Activated CD8-positive, alpha-beta memory T cell treated with anti-CD3 and anti-CD28 coated beads, Interleukin-2, amount 50 U/mL, for 1 hour (primary cell): Measurements from ENCODE around the gene KCNG1.
"Not testable (repeated sequence)": the region's sequence is repeated elsewhere in the genome, so short reads cannot be mapped to it uniquely, and the experiment has no call there.

Experiments used
- DNase-seq: peaks from one replicate; pipeline ENCODE4 v3.0.0-alpha.2; 2020; ENCODE audit errors: extremely low read depth

KCNG1 gene, protein sequence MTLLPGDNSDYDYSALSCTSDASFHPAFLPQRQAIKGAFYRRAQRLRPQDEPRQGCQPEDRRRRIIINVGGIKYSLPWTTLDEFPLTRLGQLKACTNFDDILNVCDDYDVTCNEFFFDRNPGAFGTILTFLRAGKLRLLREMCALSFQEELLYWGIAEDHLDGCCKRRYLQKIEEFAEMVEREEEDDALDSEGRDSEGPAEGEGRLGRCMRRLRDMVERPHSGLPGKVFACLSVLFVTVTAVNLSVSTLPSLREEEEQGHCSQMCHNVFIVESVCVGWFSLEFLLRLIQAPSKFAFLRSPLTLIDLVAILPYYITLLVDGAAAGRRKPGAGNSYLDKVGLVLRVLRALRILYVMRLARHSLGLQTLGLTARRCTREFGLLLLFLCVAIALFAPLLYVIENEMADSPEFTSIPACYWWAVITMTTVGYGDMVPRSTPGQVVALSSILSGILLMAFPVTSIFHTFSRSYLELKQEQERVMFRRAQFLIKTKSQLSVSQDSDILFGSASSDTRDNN

DNA sequence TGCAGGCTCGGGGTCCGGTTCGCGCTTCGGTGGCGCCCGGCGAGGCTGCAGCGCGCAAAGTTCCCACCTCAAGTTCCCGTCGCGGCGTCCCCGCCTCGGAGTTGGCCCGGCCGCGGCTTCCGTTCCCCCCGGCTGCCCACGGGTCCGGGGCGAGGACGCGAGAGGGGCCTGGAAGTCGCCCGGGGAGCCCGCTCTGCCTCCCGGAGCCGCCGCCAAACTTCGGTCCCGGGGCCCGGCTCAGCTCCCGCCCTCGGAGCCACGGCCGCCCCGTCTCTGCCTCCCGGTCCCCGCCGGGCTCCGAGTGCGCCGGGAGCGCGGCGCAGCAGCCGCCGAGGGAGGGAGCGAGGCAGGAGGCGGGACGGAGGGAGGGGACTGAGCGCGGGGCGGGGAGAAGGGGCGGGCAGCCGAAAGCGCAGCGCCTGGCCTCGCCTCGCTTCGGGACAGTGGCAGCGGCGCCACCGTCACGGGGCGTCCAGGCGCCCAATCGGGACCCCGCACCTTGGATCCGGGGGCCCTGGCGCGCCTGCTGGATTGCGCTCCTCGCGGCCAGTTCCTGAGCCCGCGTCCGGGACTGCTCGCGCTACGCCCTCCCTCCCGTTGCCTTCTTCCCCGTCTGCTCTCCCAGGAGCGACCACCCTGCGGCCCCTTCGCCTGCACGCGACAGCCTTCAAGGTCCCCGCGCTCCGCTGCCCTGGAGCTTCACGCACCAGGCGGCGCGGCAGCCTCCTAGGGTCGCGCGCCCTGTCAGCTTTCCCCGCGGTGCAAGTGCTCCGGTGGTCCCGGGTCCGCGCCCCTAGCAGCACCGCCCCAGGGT, at the start of gene KCNG1:
KCNG1 (minus strand) TSS at position 305 of the 814 bp plus-strand sequence. CDS start 12,769 bp downstream, outside the sequence.
- no peak for DNase-seq

GRCh38 chr20:51070621-51071020, 47.7 kb upstream of the KCNG1 start:
- DNase-seq = no peak

DNA sequence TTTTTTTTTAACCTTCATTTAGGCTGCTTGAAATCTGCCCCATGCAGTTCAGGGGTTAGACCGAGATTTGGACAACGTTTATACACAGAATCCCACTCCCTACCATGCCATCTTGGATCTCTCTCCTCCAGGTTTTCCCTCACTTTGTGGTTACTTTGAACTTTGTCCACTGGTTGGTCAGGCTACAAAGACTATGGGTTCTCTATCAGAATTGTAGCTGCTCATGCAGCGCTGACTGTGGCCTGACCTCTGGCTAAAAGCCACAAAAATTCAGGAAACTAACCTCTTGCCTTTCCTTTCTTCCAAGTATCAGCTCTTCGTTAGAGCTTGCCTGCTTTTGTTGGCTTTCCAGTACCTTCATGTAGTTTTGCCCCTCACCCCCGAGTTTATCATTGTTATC, 44.9 kb upstream of the KCNG1 start:
- DNase-seq = no peak

GRCh38 chr20:51065615-51066014, 42.7 kb upstream of the KCNG1 start:
- no peak for DNase-seq

DNA sequence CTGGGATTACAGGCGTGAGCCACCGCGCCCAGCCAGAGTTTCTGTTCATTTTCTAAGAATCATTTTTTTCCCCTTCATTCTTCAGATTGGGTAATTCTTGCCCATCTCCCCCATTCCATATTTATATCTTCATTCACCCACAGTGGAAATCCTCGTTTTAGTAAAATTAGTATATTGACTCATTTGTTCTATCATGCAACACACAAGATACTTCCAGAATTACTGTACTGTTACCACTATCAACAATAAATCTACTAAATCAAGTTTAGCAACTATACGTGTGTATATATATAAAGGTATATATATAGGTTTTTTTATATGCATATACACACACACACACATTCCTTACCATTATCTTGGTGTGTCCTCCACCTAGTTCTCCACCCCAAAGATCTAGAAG, 41.2 kb upstream of the KCNG1 start:
- DNase-seq = no peak

GRCh38 chr20:51062065-51062464, 39.2 kb upstream of the KCNG1 start:
- no peak for DNase-seq

DNA sequence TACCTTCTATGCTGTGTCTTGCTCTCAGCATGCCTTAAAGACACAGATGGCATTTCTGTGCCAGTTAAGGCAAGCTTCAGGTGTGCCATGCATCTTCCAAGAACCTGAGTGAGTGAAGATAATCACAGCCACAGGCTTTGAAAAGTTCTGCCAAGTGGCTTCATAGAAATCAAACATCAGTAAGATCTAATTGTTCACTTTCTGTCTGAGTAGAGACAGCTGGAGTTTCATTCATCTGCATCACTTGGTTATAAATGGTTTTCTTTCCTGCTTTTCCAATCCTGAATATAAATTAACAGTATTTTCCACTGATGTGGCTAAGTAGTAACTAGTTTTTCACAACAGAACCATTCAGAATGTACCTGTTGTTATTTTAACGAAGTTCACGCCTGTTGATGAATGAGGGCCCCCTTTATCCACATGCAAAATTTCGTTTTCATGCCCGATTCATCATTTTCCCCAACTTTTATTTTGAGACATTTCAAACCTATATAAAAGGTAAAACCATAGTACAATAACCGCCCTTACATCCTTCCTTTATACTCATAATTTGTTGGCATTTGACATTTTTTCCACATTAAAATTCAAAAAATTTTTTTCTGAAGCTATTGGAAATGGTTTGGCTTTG, 38.6 kb upstream of the KCNG1 start:
- DNase-seq = no peak

DNA sequence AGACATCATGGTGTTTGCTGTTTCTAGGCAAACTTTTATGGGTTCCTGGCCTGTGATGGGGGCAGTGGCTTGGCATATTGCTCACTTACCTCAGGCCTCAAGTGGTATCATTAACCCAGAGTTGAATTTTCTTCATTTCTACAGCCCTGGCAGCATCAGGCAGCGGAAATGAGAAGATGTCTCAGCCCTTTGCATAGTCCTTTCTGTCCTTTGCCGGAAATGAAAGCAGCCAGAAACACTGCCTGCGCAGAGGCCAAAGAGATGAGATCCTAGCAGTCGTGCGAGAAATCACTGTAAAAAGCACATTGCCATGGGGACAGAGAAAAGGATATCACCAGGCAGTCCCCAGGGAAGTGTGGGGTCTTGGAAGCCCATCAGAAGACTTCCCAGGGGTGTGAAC, 37.4 kb upstream of the KCNG1 start:
- DNase-seq = no peak

DNA sequence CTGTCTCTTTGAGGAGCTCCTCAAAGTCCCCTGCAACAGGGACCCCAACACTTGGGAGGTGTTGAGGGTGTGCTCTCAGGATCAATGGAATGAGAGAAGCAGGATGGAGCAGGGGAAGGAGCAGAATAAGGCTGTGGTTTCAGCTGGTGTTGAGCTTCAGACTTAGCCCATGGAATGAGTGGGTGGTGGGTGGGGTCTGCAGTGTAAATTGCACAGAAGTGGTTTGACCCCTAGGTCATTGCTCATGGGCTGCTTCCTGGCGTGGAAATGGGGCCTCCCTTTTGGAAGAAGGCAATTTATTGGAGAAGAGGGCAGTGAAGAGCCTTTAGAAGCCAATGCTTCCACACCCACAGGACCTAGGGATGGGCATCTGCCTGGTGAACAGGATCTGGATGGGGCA, 37.0 kb upstream of the KCNG1 start:
- DNase-seq = no peak

DNA sequence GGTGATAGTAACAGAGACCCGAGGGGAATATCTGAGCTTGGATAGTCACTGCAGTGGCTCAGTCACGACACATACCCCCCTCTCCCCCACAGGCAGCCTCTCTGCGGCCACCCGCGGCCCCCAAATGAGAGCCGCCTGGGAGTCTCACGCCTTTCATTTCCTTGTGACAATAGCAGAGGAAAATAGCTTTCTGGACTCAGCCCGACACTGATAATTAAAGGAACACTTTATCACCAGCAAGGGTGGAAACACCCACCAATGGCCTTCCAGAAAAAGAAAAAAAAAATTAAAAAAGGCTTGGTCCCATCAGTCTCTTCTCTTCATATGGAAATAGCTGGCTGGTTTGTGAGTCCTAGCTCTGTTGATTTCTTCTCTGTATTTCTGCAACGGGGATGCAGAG, 35.1 kb upstream of the KCNG1 start:
- no peak for DNase-seq

GRCh38 chr20:51054233-51054632, 31.3 kb upstream of the KCNG1 start:
- DNase-seq = no peak

DNA sequence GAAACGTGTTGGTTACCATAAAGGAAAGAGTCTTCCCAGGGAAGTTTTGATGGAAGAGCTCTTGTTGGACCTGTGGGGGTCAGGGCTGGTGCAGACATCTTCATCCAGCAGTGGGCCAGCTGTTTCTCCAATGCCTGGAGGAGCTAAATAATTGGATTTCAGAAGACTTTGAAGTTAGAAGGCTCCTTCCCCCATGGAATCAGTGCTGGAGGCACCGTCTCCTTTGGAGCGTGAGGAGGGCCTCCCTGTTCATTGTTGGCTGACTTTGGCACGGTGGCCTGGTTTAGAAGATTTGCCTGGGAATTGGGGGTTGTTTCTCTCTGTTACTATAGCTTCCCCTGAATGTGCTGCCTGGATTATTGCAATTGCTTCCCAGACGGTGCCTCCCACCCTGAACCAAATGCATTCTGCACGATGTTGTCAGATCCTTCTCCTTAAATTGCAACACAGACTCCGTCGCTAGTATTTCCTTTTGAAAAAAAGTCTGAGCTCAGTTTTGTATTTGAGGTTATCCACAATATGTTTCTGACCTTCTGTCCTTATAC, 27.7 kb upstream of the KCNG1 start:
- no peak for DNase-seq

DNA sequence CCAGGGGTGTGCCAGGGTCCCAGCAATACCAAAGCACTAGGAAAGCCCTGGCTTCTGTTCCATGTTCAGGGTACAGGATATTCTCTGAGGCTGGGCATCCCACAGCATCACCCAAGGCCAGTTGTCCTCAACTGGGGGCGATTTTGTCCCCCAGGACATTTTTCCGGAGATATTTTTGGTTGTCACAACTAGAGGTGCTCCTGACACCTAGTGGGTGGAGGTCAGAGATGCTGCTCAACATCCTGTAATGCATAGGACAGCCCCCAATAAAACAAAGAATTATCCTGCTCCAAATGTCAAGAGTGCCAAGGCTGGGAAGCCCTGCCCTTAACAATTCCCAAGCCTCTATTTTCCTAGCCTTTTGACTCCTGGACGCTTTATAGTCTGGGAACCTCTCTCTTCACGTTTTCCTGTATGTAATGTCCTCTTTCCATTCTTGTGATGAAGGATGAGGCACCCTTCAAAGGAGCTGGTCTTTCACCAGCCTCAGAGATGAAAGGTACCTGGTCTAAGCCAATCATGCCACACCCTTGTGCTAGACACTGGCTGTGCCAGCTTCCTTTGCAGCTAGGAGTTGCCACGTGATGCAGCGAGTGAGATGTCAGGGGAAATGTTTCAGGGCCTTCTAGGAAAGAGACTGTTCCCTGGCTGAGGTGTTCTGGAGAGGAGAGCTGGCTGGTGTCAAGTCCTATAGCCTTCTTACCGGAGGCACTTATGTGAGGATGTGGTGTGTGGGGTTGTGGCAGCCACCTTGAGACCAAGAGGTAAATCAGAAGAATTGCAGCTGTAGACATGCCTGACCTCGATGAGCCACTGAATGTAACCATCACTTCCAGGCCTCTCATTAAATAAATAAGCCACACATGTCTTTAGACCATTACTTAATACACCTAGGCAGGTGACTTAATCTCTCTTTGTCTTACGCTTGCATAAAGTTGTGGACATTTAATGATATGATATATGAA, 23.4 kb upstream of the KCNG1 start:
- no peak for DNase-seq

GRCh38 chr20:51045492-51045891, 22.6 kb upstream of the KCNG1 start:
- DNase-seq = not testable (repeated sequence)

GRCh38 chr20:51044796-51045195, 21.9 kb upstream of the KCNG1 start:
- no peak for DNase-seq

DNA sequence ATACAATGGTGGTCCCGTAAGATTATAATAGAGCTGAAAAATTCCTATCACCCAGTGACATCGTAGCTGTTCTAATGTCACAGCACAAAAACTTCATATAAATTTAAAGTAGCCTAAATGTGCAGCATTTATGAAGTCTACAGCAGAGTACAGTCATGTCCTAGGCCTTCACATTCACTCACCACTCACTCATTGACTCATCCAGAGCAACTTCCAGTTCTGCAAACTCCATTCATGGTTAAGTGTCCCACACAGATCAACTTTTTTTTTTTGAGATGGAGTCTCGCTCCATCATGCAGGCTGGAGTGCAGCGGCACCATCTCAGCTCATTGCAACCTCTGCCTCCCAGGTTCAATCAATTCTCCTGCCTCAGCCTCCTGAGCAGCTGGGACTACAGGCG, 20.9 kb upstream of the KCNG1 start:
- DNase-seq = no peak

DNA sequence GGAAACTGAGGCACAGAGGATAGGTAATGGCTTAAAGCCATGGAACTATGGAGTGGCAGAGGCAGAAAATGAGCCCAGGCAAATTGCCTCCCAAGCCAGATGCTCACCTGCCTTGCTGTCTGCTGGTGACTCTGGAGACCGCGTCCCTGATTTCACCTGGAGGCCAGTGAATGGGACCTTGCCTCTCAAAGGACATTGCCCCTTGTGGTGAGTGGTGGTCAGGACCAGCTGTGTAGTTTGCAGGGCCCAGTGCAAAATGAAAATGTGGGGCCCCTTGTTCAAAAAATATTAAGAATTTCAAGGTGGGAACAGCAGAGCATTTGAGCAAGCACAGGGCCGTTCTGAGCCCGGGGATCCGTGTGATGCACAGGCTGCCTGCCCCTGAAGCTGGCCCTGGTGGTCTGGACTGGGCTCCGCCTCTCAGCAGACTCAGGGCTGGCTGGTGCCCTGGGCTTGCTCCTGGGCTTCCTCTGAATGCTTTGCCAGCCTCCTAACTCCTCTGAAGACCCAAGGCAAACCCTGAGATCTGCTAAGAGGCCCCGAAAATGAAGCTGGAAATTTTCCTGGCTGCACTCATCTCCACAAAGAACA, 19.8 kb upstream of the KCNG1 start:
- no peak for DNase-seq

- DNase-seq = no peak
Observed at GRCh38 chr20:51042064-51042463, 19.2 kb upstream of the KCNG1 start.

DNA sequence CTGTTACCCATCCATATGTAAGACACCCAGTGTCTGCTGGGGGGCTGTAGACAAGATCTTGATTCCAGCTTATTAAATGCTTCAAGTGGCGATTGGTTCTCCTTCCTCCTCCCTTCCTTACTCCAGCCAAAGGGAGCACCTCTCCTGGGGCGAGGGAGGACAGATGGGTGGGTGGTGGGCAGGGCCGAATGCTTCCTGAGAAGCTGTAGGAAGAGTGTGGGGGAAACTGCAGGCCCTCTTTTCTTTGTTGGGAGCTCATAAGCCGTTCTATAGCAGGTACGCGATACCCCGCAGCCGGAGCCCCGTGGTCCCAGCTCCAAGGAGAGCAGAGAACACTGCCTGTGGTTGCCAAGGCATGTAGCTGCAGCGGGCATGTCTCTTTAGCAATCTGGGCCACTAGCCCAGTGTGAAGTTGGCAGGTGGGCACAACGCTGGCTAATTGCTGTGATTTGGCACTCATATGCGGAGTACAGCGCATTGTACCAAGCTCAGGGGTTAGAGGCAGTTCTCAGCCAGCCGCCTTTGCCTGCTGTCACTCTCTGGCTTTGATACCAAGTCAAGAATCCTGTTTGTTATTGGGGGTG, 14.7 kb upstream of the KCNG1 start:
- DNase-seq = no peak
